IMR-90 (cell line): ENCODE measurements around the gene WAC.
"Not testable (repeated sequence)": the region's sequence is repeated elsewhere in the genome, so short reads cannot be mapped to it uniquely, and the experiment has no call there.

ENCODE experiments used
- BHLHE40 ChIP-seq: fragments of 150-350 bp; IDR thresholded peaks from 2 replicates; pipeline ENCODE4 v1.6.1; 2016; ENCODE audit warnings: mild to moderate bottlenecking, low read depth, low read length
- CEBPB ChIP-seq: IDR thresholded peaks from 2 replicates; pipeline ENCODE4 v1.6.1; 2012; ENCODE audit warnings: low read depth, low read length, improper control_type of control experiment
- CTCF ChIP-seq: conservative IDR thresholded peaks from 2 replicates; pipeline ENCODE4 v1.5.1; 2012; ENCODE audit warnings: mild to moderate bottlenecking, low read depth, low read length, improper control_type of control experiment
- FOS ChIP-seq: fragments of 150-350 bp; IDR thresholded peaks from 2 replicates; pipeline ENCODE4 v1.6.1; 2016; ENCODE audit warnings: low read depth, low read length
- MAFK ChIP-seq: IDR thresholded peaks from 2 replicates; pipeline ENCODE4 v1.6.1; 2012; ENCODE audit warnings: low read depth, low read length, improper control_type of control experiment
- MAZ ChIP-seq: IDR thresholded peaks from 2 replicates; pipeline ENCODE4 v1.6.1; 2012; ENCODE audit warnings: low read depth, mild to moderate bottlenecking, low read length, improper control_type of control experiment, moderate library complexity, borderline replicate concordance
- POLR2A ChIP-seq: IDR thresholded peaks from 2 replicates; pipeline ENCODE4 v1.6.1; 2012; ENCODE audit warnings: mild to moderate bottlenecking, low read depth, low read length
- RAD21 ChIP-seq: IDR thresholded peaks from 2 replicates; pipeline ENCODE4 v1.6.1; 2012; ENCODE audit warnings: low read length, improper control_type of control experiment
- RCOR1 ChIP-seq: IDR thresholded peaks from 2 replicates; pipeline ENCODE4 v1.6.1; 2012; ENCODE audit warnings: mild to moderate bottlenecking, low read length, improper control_type of control experiment; ENCODE audit not compliant: insufficient replicate concordance
- RFX5 ChIP-seq: IDR thresholded peaks from 2 replicates; pipeline ENCODE4 v1.8.0; 2012; ENCODE audit warnings: low read depth, mild to moderate bottlenecking, low read length, moderate library complexity
- SMC3 ChIP-seq: fragments of 150-350 bp; IDR thresholded peaks from 2 replicates; pipeline ENCODE4 v1.6.1; 2016; ENCODE audit warnings: low read depth, mild to moderate bottlenecking, antibody characterized with exemption, low read length, moderate library complexity

- not testable (repeated sequence) for TF ChIP-seq BHLHE40, CTCF, POLR2A, RAD21, RFX5, CEBPB, FOS, MAZ, RCOR1, MAFK, SMC3
Measured at GRCh38 chr10:28490256-28490865, 42.6 kb upstream of the WAC start.
